ENCODE results near the gene DOCK7.
A peak's percentile ranks its signal among the peaks of the same experiment; 100 is the strongest.
"Not testable (repeated sequence)": the region's sequence is repeated elsewhere in the genome, so short reads cannot be mapped to it uniquely, and the experiment has no call there.

Gene DOCK7

DNA sequence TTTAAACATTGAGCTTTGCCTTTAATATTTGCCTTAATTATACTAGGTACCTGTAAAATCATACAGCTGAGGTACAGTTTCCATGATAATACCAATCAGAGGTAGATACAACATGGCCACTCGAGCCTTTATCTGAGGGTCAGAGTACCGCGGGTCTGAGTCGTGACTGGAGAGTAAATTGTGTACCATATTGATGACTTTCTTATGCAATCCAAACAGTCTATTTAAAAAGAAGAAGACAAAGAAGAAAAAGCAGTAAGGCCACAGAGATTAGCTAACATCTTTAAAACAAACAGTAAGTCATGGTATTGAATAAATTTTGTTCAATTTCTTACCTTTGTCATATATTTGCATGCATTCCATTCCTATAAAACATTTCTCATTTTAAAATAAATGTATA is 159.0 kb downstream of the DOCK7 start:
- no peak for DNase-seq (ENCODE audit: low read depth, low spot score)

GRCh38 chr1:62528015-62528414 is 160.2 kb downstream of the DOCK7 start:
- no peak for DNase-seq (ENCODE audit: low read depth, low spot score)

DNA sequence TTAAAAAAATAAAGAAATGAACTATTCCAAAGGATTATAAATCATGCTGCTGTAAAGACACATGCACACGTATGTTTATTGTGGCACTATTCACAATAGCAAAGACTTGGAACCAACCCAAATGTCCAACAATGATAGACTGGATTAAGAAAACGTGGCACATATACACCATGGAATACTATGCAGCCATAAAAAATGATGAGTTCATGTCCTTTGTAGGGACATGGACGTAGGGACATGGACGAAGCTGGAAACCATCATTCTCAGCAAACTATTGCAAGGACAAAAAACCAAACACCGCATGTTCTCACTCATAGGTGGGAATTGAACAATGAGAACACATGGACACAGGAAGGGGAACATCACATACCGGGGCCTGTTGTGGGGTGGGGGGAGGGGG is 160.8 kb downstream of the DOCK7 start:
- DNase-seq (ENCODE audit: low read depth, low spot score), result not testable (repeated sequence)

GRCh38 chr1:62523860-62524259 is 164.3 kb downstream of the DOCK7 start:
- no peak for DNase-seq (ENCODE audit: low read depth, low spot score)

DNA sequence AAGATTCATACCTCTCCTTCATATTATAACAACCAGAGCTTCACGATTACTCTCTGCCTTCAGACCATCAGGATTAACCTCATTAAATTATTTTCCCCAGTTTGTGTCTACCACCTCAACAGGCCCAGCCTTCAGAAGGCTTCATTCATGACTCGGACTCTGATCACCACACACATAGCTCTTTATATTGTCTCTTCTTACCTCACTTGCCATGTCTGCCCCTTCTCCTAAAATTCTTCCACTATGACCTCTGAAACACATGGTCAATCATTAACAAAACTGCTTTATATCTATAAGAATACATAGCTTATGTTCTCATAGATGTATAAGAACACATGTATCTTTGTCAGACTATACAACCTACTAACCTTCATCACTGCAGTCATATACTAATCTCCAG is 171.6 kb downstream of the DOCK7 start:
- DNase-seq (ENCODE audit: low read depth, low spot score), result no peak

DNA sequence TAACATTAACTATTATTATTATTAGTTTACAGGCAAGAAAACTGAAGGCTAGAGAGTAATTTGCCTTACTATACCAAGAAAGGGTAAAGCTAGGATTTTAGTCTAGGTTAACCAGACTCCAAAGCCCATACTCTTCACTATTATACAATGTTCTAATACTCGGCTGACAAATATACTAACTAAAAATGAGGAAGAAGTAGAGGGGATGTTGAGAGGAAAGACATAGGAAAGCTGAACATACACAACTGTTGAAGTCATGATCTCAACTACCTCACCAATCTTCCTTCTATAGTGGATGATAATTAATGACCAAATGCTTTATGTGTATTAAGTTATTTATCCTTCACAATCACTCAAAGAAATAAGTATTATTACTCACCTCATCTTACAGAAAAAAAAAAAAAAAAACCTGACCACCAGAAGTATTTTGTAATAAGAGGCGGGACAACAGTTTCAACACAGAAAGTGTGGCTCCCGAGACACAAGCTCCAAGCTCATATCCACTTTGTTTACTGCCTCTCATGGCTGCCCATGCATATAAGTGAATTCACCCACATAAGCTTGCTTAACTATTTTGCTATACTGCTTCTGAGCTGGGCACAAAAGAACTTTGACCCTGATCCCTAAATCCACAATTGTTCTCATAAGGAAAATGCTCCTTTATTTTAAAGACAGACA is 173.3 kb downstream of the DOCK7 start:
- DNase-seq (ENCODE audit: low read depth, low spot score), result no peak

DNA sequence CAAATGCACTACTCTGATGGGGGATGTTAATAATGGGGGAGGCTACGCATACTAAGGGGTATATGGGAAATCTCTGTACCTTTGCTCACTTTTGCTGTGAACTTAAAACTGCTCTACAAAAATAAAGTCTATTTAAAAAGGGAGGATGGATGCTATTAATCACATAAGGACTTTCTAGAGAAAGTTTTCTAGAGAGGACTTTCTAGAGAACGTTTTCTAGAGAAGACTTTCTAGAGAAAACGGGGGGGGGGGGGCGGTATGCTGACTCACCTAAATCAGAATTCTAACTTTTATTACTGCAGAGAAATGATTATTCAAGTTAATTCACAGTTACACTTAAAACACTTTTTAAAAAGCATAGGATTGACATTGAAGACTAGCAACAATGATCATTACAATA is 175.2 kb downstream of the DOCK7 start:
- DNase-seq (ENCODE audit: low read depth, low spot score), result no peak

DNA sequence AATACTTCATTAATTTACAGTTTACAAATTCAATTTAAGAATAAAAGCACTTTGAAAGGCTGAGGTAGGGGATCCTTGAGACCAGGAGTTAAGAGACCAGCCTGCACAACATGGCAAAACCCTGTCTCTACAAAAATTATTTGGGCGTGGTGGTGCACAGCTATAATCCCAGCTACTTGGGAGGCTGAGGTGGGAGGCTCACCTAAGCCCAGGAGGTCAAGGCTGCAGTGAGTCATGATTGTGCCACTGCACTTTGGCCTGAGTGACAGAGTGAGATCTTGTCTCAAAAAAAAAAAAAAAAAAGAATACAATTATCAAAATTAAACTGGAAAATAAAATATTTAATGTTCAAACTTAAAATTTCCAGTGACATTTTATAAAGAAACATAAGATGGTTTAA is 179.2 kb downstream of the DOCK7 start:
- no peak for DNase-seq (ENCODE audit: low read depth, low spot score)

DNA sequence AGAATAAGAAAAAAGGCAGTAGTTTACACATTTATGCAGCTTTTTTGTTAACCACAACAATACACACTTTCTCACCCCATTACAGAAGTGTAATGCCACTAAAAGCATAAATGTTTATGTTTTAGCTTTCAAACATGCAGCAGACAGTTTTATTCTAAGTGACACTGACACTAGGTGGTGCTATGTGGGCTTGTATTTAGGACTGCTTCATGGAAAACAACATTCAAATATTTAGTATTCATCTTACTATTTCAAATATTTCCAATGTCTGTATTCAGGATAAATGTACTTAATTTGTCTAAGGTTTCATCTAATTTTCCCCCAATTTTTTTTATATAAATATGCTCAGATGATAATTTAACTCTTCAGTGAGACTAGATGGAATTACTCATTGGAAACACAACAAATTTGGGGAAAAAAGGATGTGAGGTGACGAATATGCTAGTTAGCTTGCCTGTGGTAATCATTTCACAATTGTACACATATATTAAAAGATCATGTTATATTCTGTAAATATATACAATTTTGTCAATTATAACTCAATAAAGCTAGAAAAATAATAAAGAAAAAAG is 179.9 kb downstream of the DOCK7 start:
- peak; percentile 24 for DNase-seq (ENCODE audit: low read depth, low spot score)

- no peak for DNase-seq (ENCODE audit: low read depth, low spot score)
These were observed 188.0 kb downstream of the DOCK7 start for GRCh38 chr1:62500210-62500609.

DNA sequence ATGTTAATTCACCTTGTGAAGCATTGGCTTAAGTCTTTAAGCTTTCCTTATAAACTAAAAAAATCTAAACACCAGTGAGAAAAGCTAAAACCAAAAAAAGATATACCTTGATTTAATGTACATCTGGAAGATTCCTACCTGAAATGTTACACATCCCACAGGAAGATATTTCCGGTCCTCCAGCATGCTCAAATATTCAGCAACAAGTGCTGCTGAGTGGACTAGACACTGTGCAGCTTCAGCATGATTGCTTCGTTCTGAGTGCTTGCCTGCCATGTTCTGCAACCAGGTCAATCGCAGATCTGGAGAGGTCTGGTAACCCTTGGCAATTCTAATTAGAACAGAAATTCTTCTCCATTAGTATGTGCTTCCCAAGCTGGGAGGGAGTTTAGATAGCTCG is 194.0 kb downstream of the DOCK7 start:
- no peak for DNase-seq (ENCODE audit: low read depth, low spot score)

GRCh38 chr1:62493656-62494055 is 194.5 kb downstream of the DOCK7 start:
- DNase-seq (ENCODE audit: low read depth, low spot score), result no peak

DNA sequence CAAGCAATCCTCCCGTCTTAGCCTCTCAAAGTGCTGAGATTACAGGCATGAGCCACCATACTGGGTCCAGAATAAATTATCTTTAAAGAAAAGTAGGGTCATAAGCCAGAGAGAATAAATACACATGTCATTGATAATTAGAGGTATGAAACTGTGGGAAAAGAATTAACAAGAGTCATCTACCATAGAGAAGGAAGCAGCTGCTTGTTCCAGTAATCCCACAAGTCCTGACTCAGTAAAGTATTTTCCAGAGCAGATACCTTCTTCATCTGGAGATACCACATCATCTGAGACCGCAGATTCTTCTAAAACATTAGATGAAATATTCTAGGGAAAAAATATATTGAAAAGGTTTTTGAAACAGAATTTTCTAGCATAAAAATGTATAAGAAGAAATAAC is 195.7 kb downstream of the DOCK7 start:
- no peak for DNase-seq (ENCODE audit: low read depth, low spot score)

GRCh38 chr1:62487956-62488355 is 200.2 kb downstream of the DOCK7 start:
- no peak for DNase-seq (ENCODE audit: low read depth, low spot score)

GRCh38 chr1:62484824-62485468 is 203.2 kb downstream of the DOCK7 start:
- no peak for DNase-seq (ENCODE audit: low read depth, low spot score)

- DNase-seq (ENCODE audit: low read depth, low spot score), result no peak
These were observed 206.5 kb downstream of the DOCK7 start for GRCh38 chr1:62481681-62482080.

- no peak for DNase-seq (ENCODE audit: low read depth, low spot score)
These were observed 211.5 kb downstream of the DOCK7 start for GRCh38 chr1:62476525-62477219.

- DNase-seq (ENCODE audit: low read depth, low spot score), result no peak
These were observed 221.1 kb downstream of the DOCK7 start for GRCh38 chr1:62467092-62467491.

GRCh38 chr1:62462370-62462769 is 225.8 kb downstream of the DOCK7 start:
- DNase-seq (ENCODE audit: low read depth, low spot score), result no peak

- no peak for DNase-seq (ENCODE audit: low read depth, low spot score)
These were observed 230.2 kb downstream of the DOCK7 start for GRCh38 chr1:62457955-62458354.

- DNase-seq (ENCODE audit: low read depth, low spot score), result no peak
These were observed 235.2 kb downstream of the DOCK7 start for GRCh38 chr1:62452951-62453350.

DNA sequence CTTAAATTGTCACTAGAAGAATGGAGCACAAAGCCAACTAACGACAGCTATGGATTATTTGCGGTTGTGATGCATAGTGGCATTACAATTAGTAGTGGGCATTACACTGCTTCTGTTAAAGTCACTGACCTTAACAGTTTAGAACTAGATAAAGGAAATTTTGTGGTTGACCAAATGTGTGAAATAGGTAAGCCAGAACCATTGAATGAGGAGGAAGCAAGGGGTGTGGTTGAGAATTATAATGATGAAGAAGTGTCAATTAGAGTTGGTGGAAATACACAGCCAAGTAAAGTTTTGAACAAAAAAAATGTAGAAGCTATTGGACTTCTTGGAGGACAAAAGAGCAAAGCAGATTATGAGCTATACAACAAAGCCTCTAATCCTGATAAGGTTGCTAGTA is 237.9 kb downstream of the DOCK7 start:
- no peak for DNase-seq (ENCODE audit: low read depth, low spot score)
